GM12891 (cell line): ENCODE measurements around the gene SETBP1.

Experiments used
- DNase-seq: peaks from one replicate; pipeline ENCODE4 v3.0.0; 2011; ENCODE audit warnings: low spot score; ENCODE audit not compliant: insufficient read length
- FAIRE-seq: peaks from 2 replicates; lab custom pipeline; 2011; peaks lifted over from hg19 to GRCh38; lab: Jason Lieb, UNC
- PAX5 ChIP-seq: IDR thresholded peaks from 2 replicates; pipeline ENCODE4 v1.6.1; 2011; ENCODE audit warnings: low read length, moderate library complexity, mild to moderate bottlenecking; ENCODE audit not compliant: insufficient read depth, severe bottlenecking
- POLR2A ChIP-seq: IDR thresholded peaks from 2 replicates; pipeline ENCODE4 v1.6.1; 2011; ENCODE audit warnings: low read depth, low read length, control low read depth
- POLR2AphosphoS5 ChIP-seq: IDR thresholded peaks from 2 replicates; pipeline ENCODE4 v1.6.1; 2011; ENCODE audit warnings: low read depth, low read length, control low read depth
- POU2F2 ChIP-seq: IDR thresholded peaks from 2 replicates; pipeline ENCODE4 v1.6.1; 2011; ENCODE audit warnings: low read depth, mild to moderate bottlenecking, control low read depth, low read length, moderate library complexity
- SPI1 ChIP-seq: IDR thresholded peaks from 2 replicates; pipeline ENCODE4 v1.6.1; 2011; ENCODE audit warnings: low read depth, low read length, control low read depth
- TAF1 ChIP-seq: IDR thresholded peaks from 2 replicates; pipeline ENCODE4 v1.6.1; 2011; ENCODE audit warnings: low read depth, low read length, control low read depth

SETBP1 gene

GRCh38 chr18:44833786-44834185 is 153.1 kb downstream of the SETBP1 start:
- DNase-seq: no peak
- no peak for TF ChIP-seq POLR2AphosphoS5
- TF ChIP-seq SPI1: no peak
- no peak for TF ChIP-seq TAF1
- TF ChIP-seq PAX5: no peak
- no peak for TF ChIP-seq POU2F2
- TF ChIP-seq POLR2A: no peak
- FAIRE-seq: no peak

GRCh38 chr18:44834867-44835469 is 154.3 kb downstream of the SETBP1 start:
- TF ChIP-seq SPI1: no peak
- no peak for TF ChIP-seq POU2F2
- no peak for TF ChIP-seq TAF1
- no peak for TF ChIP-seq POLR2A
- TF ChIP-seq POLR2AphosphoS5: no peak
- no peak for TF ChIP-seq PAX5
- FAIRE-seq (no peak), DNase-seq (no peak)

- FAIRE-seq: no peak
- no peak for DNase-seq
- TF ChIP-seq POLR2AphosphoS5 (no peak), SPI1 (no peak), PAX5 (no peak), POU2F2 (no peak), POLR2A (no peak), TAF1 (no peak)
These were observed 155.0 kb downstream of the SETBP1 start for GRCh38 chr18:44835703-44836102.

GRCh38 chr18:44836263-44836662 is 155.6 kb downstream of the SETBP1 start:
- no peak for FAIRE-seq
- no peak for TF ChIP-seq SPI1
- DNase-seq: no peak

- FAIRE-seq (peak; percentile 16), DNase-seq (no peak)
- TF ChIP-seq PAX5 (no peak), POU2F2 (no peak), TAF1 (no peak), SPI1 (no peak), POLR2AphosphoS5 (no peak), POLR2A (no peak)
These were observed 156.9 kb downstream of the SETBP1 start for GRCh38 chr18:44837482-44838180.

GRCh38 chr18:44838971-44839666 is 158.4 kb downstream of the SETBP1 start:
- DNase-seq (peak; percentile 47), FAIRE-seq (peak; percentile 98)
- TF ChIP-seq POU2F2: 0 out of 2 replicates have a peak, but pooled peaks have one; percentile 26
- TF ChIP-seq SPI1: peak; percentile 63
- TF ChIP-seq TAF1: no peak

GRCh38 chr18:44840058-44840790 is 159.5 kb downstream of the SETBP1 start:
- DNase-seq (no peak), FAIRE-seq (peak; percentile 16)
- TF ChIP-seq POLR2AphosphoS5 (no peak), POU2F2 (no peak), TAF1 (no peak), PAX5 (no peak), POLR2A (no peak), SPI1 (no peak)

- no peak for DNase-seq
- no peak for FAIRE-seq
- TF ChIP-seq POLR2A (no peak), TAF1 (no peak), POU2F2 (no peak), POLR2AphosphoS5 (no peak), PAX5 (no peak), SPI1 (no peak)
These were observed 160.5 kb downstream of the SETBP1 start for GRCh38 chr18:44841221-44841620.

- FAIRE-seq: no peak
- TF ChIP-seq POU2F2 (no peak), SPI1 (no peak), POLR2AphosphoS5 (no peak), POLR2A (no peak), TAF1 (no peak), PAX5 (no peak)
- DNase-seq: no peak
These were observed 161.3 kb downstream of the SETBP1 start for GRCh38 chr18:44841752-44842587.
